Muscle of leg (tissue), 11 donors: ENCODE results near the gene MZT2A. TPM values are rescaled to one million over a fixed set of nuclear protein-coding genes. Genes with fewer than 3 reads are reported as not detected.
"Not testable (repeated sequence)": the region's sequence is repeated elsewhere in the genome, so short reads cannot be mapped to it uniquely, and the experiment has no call there.

Experiments
- DNase-seq: peaks from one replicate; pipeline ENCODE4 v3.0.0; 2013
- H3K27ac ChIP-seq: one replicate; pipeline ENCODE4 v1.5.1; 2013; ENCODE audit warnings: mild to moderate bottlenecking, low read length, control low read depth
- H3K27me3 ChIP-seq: one replicate; pipeline ENCODE4 v1.6.1; 2013; ENCODE audit warnings: low read length; ENCODE audit not compliant: control insufficient read depth, insufficient read depth
- H3K36me3 ChIP-seq: one replicate; pipeline ENCODE4 v1.6.1; 2013; ENCODE audit warnings: low read length; ENCODE audit not compliant: control insufficient read depth, insufficient read depth
- H3K4me1 ChIP-seq: one replicate; pipeline ENCODE4 v1.6.1; 2013; ENCODE audit warnings: low read length; ENCODE audit not compliant: control insufficient read depth, insufficient read depth
- H3K4me3 ChIP-seq: one replicate; pipeline ENCODE4 v1.5.1; 2013; ENCODE audit warnings: low read length, control low read depth
- H3K9me3 ChIP-seq: replicated peaks from 2 replicates; pipeline ENCODE4 v1.6.1; 2013; ENCODE audit warnings: low read depth, low read length; ENCODE audit not compliant: control insufficient read depth
- WGBS: methylation state at CpG from one replicate; pipeline ENCODE4 v1.1.5; 2013; ENCODE audit warnings: missing lambda C conversion rate; ENCODE audit not compliant: insufficient coverage; 5-methylcytosine and 5-hydroxymethylcytosine counted together
- polyA plus RNA-seq, 8 donors: library from polyadenylated mRNA; unstranded; fragments of 120-200 nt; gene quantifications; one replicate each; pipeline versions ENCODE4 v1.2.1 to v1.2.3, GENCODE V29; 2013; ENCODE audit warnings: inconsistent platforms in 1 of 8, low replicate concordance in 1 of 8; ENCODE audit not compliant: insufficient read length in 8 of 8, insufficient read depth in 1 of 8
- total RNA-seq: library from RNA; stranded (reverse); fragments of 120-200 nt; gene quantifications from one replicate; pipeline ENCODE4 v1.2.4, GENCODE V29; 2013

Gene MZT2A
- total and polyA plus RNA-seq, 9 donors: 39.1 to 67.6 (median 56.5) TPM

DNA sequence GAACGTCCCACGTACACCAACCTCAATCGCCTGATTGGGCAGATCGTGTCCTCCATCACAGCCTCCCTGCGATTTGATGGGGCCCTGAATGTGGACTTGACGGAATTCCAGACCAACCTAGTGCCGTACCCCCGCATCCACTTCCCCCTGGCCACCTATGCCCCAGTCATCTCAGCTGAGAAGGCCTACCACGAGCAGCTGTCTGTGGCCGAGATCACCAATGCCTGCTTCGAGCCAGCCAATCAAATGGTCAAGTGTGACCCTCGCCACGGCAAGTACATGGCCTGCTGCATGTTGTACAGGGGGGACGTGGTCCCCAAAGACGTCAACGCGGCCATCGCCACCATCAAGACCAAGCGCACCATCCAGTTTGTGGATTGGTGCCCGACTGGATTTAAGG is 11.8 kb downstream of the MZT2A start:
- H3K4me3 ChIP-seq: not testable (repeated sequence)
- WGBS: 100% methylated on average over 6 of the region's 20 CpGs

GRCh38 chr2:131478850-131479461 is 13.2 kb downstream of the MZT2A start:
- not testable (repeated sequence) for H3K9me3 ChIP-seq, DNase-seq, H3K4me3 ChIP-seq, H3K36me3 ChIP-seq, H3K27ac ChIP-seq, H3K27me3 ChIP-seq, H3K4me1 ChIP-seq
- 82% methylated on average over 3 of the region's 9 CpGs for WGBS

More for the DNA sequence above, 11.8 kb downstream of the MZT2A start:
- H3K36me3 ChIP-seq, DNase-seq, H3K27me3 ChIP-seq, H3K27ac ChIP-seq, H3K9me3 ChIP-seq, H3K4me1 ChIP-seq: not testable (repeated sequence)

DNA sequence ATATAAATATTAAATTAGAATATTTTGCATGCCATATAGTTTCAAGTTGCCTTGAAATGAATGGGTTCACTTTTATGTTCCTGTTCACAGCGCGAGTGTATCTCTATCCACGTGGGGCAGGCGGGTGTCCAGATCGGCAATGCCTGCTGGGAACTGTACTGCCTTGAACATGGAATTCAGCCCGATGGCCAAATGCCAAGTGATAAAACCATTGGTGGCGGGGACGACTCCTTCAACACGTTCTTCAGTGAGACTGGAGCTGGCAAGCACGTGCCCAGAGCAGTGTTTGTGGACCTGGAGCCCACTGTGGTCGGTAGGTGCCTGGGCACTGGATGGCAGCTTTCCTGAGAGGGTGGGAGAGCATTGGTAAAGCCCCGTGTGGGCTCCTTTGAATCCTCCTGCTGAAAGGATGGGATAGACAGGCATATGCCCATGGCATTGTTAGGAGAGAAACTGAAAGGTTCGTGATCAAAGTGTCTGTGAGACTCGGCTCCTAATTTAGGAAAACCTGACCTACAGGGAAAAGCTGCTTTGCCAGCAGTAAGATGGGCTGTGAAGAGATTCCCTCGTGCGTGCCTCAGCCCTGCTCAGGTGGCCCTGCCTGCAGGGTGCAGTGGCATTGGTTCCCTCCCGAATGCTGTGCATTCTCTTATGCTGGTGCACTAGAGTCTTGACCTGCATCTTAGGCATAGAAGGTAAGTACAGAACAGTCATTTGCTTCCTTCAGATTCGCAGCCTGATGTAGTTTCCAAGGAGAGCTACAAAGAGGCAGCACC is 13.9 kb downstream of the MZT2A start:
- not testable (repeated sequence) for H3K9me3 ChIP-seq, H3K4me1 ChIP-seq, H3K4me3 ChIP-seq, DNase-seq, H3K27me3 ChIP-seq, H3K36me3 ChIP-seq, H3K27ac ChIP-seq
- 88% methylated on average over 5 of the region's 18 CpGs for WGBS

DNA sequence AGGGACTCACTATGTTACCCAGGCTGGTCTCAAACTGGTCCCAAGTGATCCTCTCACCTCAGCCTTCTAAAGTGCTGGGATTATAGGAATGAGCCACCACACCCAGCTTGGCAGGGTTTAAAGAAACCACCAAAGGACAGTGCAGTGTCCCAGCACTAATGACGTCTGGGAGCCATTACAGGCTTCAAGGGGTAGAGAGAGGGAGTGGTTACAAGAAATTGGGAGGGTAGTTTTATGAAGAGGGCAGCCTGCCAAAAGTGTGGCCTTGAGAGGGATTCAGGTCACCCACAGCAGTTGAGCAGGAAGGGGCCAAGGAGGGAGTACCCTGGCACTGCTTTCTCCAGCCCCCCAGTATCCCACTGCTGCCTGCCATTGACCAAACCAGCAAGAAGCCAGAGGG is 15.0 kb downstream of the MZT2A start:
- H3K4me1 ChIP-seq, H3K9me3 ChIP-seq, H3K27ac ChIP-seq, H3K4me3 ChIP-seq, DNase-seq, H3K27me3 ChIP-seq, H3K36me3 ChIP-seq: not testable (repeated sequence)
- 33% methylated on average over 1 of the region's 1 CpG for WGBS

- H3K36me3 ChIP-seq, H3K4me3 ChIP-seq, DNase-seq, H3K27me3 ChIP-seq, H3K9me3 ChIP-seq, H3K27ac ChIP-seq, H3K4me1 ChIP-seq: not testable (repeated sequence)
- WGBS: 97% methylated on average over 16 of the region's 25 CpGs
These were observed 15.8 kb downstream of the MZT2A start for GRCh38 chr2:131476363-131476762.

- no peak within 1 kb of the TSS for H3K27ac ChIP-seq
- WGBS: 93% methylated on average over 21 of the region's 27 CpGs
- H3K4me3 ChIP-seq: no peak within 1 kb of the TSS
- H3K4me1 ChIP-seq: no peaks in the 10 kb centered on the region
- H3K9me3 ChIP-seq: no peaks in the 10 kb centered on the region
- DNase-seq: no peak
- H3K36me3 ChIP-seq: no peaks in the 10 kb centered on the region
- H3K27me3 ChIP-seq: no peaks in the 10 kb centered on the region
These were observed 16.4 kb downstream of the MZT2A start, which contains the start of gene TUBA3D for GRCh38 chr2:131475831-131476230. TUBA3D (plus strand) TSS chr2:131476119; CDS start chr2:131476200, 81 bp downstream.

GRCh38 chr2:131473266-131473665 is 18.9 kb downstream of the MZT2A start:
- not testable (repeated sequence) for H3K36me3 ChIP-seq, H3K27me3 ChIP-seq, H3K4me1 ChIP-seq, H3K27ac ChIP-seq, H3K4me3 ChIP-seq, DNase-seq, H3K9me3 ChIP-seq
- WGBS: no CpG with 5 or more reads among the region's 2 CpGs

- not testable (repeated sequence) for H3K27ac ChIP-seq, H3K9me3 ChIP-seq, H3K27me3 ChIP-seq, H3K4me3 ChIP-seq, H3K36me3 ChIP-seq, DNase-seq, H3K4me1 ChIP-seq
- 83% methylated on average over 1 of the region's 8 CpGs for WGBS
These were observed 20.6 kb downstream of the MZT2A start for GRCh38 chr2:131471624-131472023.

GRCh38 chr2:131470944-131471343 is 21.3 kb downstream of the MZT2A start:
- 83% methylated on average over 1 of the region's 3 CpGs for WGBS
- not testable (repeated sequence) for H3K36me3 ChIP-seq, H3K27me3 ChIP-seq, H3K4me3 ChIP-seq, H3K27ac ChIP-seq, DNase-seq, H3K4me1 ChIP-seq, H3K9me3 ChIP-seq

DNA sequence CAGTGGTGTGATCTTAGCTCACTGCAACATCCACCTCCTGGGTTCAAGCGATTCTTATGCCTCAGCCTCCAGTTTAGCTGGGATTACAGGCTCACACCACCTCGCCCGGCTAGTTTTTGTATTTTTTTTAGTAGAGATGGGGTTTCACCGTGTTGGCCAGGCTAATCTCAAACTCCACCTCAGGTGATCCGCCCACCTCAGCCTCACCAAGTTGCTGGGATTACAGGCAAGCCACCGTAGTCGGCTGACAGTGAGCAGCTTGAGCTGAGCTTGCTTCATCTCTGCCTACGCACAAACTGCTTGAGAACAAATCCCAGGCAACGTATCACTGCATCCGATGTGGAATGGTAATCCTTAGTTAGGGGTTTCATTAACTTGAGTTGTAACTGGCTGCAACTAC is 24.5 kb downstream of the MZT2A start:
- H3K27me3 ChIP-seq, H3K9me3 ChIP-seq, H3K4me1 ChIP-seq, H3K27ac ChIP-seq, DNase-seq, H3K4me3 ChIP-seq, H3K36me3 ChIP-seq: not testable (repeated sequence)
- WGBS: no CpG with 5 or more reads among the region's 10 CpGs
